ENCODE measurements around the gene ATP9A. TPM values are rescaled to one million over a fixed set of nuclear protein-coding genes. Genes with fewer than 3 reads are reported as not detected.
"Not testable (repeated sequence)": the region's sequence is repeated elsewhere in the genome, so short reads cannot be mapped to it uniquely, and the experiment has no call there.

The ATP9A gene
- total and polyA plus RNA-seq, 12 donors, result 3.4 to 32.1 (median 24.6) TPM

GRCh38 chr20:51740838-51741237, 27.4 kb downstream of the ATP9A start:
- intact Hi-C loops (cut with DNase I), result no loop called here
- Histone ChIP-seq H3K4me1 (peaks cover 0 to 19% (median 7%) of the 10 kb centered on the region in 9 donors), H3K4me3 (no peak overlapping the region), H3K27ac (no peak overlapping the region), H3K9me3 (peaks cover 0 to 3% (median 0%) of the 10 kb centered on the region in 11 donors), H3K27me3 (no peaks in the 10 kb centered on the region), H3K36me3 (no peaks in the 10 kb centered on the region)
- ATAC-seq (no peak), DNase-seq (no peak)
- no peak for TF ChIP-seq CTCF (IDR thresholded peaks at IDR 0.05)
- 92 to 97% methylated on average over 3 of the region's 3 CpGs for WGBS, 2 donors

DNA sequence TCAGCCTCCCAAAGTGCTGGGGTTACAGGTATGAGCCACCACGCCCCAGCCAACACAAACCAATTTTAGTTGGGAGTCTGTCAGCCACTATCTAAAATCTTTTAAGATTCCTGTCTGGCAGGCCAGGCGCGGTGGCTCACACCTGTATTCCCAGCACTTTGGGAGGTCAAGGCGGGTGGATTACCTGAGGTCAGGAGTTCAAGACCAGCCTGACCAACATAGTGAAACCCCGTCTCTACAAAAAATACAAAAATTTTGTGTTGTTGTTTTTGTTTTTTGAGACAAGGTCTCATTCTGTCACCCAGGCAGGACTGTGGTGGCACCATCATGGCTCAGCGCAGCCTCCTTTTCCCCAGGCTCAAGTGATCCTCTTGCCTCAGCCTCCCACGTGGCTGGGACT, 27.9 kb downstream of the ATP9A start:
- WGBS, 2 donors, result 97% methylated on average over 6 to 7 of the region's 7 CpGs
- H3K9me3 ChIP-seq; H3K36me3 ChIP-seq; H3K27me3 ChIP-seq; H3K27ac ChIP-seq; DNase-seq; intact Hi-C loops (cut with DNase I); H3K4me3 ChIP-seq; ATAC-seq: not testable (repeated sequence)
- H3K4me1 ChIP-seq, result peaks cover 0 to 25% (median 7%) of the 10 kb centered on the region in 9 donors

DNA sequence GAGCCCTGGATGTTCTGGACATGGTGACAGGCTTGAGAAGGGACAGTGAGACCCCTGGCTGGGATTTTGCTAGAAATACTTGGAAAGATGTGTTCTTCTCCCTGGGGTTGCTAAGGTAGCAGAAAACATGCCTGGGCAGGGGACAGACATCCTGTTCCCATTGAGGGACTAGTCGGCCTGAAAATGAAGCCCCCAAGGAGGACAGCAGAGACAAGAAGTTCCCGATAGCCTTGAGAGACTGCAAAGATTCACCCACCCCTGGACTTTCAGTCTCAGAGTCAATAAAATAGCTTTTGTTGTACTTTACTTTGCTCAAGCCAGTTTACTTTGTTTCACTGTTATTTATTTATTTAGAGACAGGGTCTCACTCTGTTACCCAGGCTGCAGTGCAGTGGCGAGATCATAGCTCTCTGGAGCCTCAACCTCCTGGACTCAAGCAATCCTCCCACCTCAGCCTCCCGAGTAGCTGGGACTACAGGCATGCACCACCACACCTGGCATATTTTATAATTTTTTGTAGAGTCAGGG, 28.4 kb downstream of the ATP9A start:
- no peak for DNase-seq
- intact Hi-C loops (cut with DNase I), result no loop called here
- no peak overlapping the region for H3K4me3 ChIP-seq
- peaks cover 0 to 30% (median 7%) of the 10 kb centered on the region in 9 donors for H3K4me1 ChIP-seq
- WGBS, 2 donors, result 90 to 95% methylated on average over 4 of the region's 4 CpGs
- no peak for ATAC-seq
- no peaks in the 10 kb centered on the region for H3K36me3 ChIP-seq
- no peak overlapping the region for H3K27ac ChIP-seq
- no peaks in the 10 kb centered on the region for H3K9me3 ChIP-seq
- no peak for TF ChIP-seq CTCF (IDR thresholded peaks at IDR 0.05)
- H3K27me3 ChIP-seq, result no peaks in the 10 kb centered on the region

DNA sequence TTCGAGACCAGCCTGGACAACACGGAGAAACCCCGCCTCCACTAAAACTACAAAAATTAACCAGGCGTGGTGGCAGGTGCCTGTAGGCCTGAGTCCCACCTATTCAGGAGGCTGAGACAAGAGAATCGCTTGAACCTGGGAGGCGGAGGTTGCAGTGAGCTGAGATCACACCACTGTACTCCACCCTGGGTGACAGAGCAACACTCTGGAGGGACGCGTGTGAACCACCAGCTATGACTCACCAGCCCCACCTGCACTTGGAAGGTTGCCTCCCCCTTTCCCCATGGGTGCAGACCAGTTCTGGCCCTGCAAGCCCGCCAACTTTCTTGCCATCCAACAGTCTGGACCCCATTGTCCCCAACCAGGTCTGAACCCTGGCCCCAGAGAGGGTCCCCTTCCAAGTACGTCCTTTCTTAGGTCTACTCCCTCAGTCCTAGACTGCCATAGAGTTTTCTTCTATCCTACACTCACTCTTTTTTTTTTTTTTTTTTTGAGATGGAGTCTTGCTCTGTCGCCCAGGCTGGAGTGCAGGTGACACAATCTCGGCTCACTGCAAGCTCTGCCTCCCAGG, 29.2 kb downstream of the ATP9A start:
- no peak for TF ChIP-seq CTCF (IDR thresholded peaks at IDR 0.05)
- DNase-seq (no peak), ATAC-seq (no peak)
- no peak overlapping the region for H3K4me3 ChIP-seq
- H3K27ac ChIP-seq, result no peak overlapping the region
- H3K36me3 ChIP-seq, result no peaks in the 10 kb centered on the region
- peaks cover 0 to 30% (median 4%) of the 10 kb centered on the region in 9 donors for H3K4me1 ChIP-seq
- 94 to 98% methylated on average over 12 of the region's 12 CpGs for WGBS, 2 donors
- intact Hi-C loops (cut with DNase I), result loop anchor here in 1 of 10 donors (1.0 kb wide), 1 partner anchor 27 kb away; no protein-coding TSS in a partner anchor
- H3K9me3 ChIP-seq, result no peaks in the 10 kb centered on the region
- H3K27me3 ChIP-seq, result no peaks in the 10 kb centered on the region

DNA sequence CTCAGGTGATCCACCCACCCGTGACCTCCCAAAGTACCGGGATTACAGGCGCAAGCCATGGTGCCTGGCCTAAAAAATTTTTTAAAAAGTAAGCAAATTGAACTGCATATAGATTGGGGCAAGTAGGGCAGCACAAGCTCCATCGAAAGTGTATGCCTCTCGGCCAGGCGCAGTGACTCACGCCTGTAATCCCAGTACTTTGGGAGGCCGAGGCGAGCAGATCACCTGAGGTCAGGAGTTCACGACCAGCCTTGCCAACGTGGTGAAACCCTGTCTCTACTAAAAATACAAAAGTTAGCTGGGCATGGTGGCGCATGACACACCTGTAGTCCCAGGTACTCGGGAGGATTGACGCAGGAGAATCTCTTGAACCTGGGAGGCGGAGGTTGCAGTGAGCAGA, 29.9 kb downstream of the ATP9A start:
- not testable (repeated sequence) for ATAC-seq, DNase-seq, H3K27me3 ChIP-seq, H3K4me3 ChIP-seq, H3K9me3 ChIP-seq, H3K36me3 ChIP-seq, H3K27ac ChIP-seq
- intact Hi-C loops (cut with DNase I), result loop anchor here in 1 of 10 donors (1.0 kb wide), 1 partner anchor 26 kb away; no protein-coding TSS in a partner anchor
- H3K4me1 ChIP-seq, result peaks cover 0 to 30% (median 4%) of the 10 kb centered on the region in 9 donors
- WGBS, 2 donors, result 95% methylated on average over 15 of the region's 15 CpGs
